ENCODE data around the gene PDE9A. TPM values are rescaled to one million over a fixed set of nuclear protein-coding genes. Genes with fewer than 3 reads are reported as not detected.
"Not testable (repeated sequence)": the region's sequence is repeated elsewhere in the genome, so short reads cannot be mapped to it uniquely, and the experiment has no call there.

PDE9A gene
- total RNA-seq, 1 donor from 2014 or later = 17.5 TPM

DNA sequence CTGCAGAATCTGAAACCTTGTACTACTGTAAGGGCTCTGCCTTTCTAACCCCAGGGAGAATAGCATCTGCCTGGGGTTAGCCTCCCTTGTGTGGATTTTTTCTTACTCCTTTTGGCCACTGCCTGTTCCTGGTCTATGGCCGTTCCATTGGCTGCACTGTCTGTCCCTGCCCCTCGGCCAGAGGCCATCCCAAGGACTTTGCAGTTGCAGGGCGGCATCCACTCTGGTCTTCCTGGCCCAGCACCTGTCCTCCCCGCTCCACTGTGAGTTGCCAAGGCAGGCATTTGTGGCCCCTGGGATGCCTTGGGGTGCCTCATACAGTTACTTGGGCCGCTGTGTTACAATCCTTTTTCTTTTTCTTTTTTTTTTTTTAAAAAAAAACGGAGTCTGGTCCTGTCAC, 45.8 kb downstream of the PDE9A start:
- Mint-ChIP-seq H3K4me1 (ENCODE audit: low read depth) (no peaks in the 10 kb centered on the region), H3K36me3 (ENCODE audit: low read depth) (peaks cover 7% of the 10 kb centered on the region), H3K9me3 (no peaks in the 10 kb centered on the region), H3K27me3 (ENCODE audit: low read depth) (no peaks in the 10 kb centered on the region), H3K4me3 (ENCODE audit: low read depth) (no peak overlapping the region), H3K27ac (no peak overlapping the region)
- intact Hi-C loops (cut with micrococcal nuclease) = no loop called here
- DNase-seq (ENCODE audit: low spot score) = no peak

- no peak overlapping the region for H3K27ac Mint-ChIP-seq
- no peak for DNase-seq (ENCODE audit: low spot score)
- intact Hi-C loops (cut with micrococcal nuclease) = no loop called here
- peaks cover 5% of the 10 kb centered on the region for H3K36me3 Mint-ChIP-seq (ENCODE audit: low read depth)
- no peaks in the 10 kb centered on the region for H3K27me3 Mint-ChIP-seq (ENCODE audit: low read depth)
- H3K4me1 Mint-ChIP-seq (ENCODE audit: low read depth) = peaks cover 2% of the 10 kb centered on the region
- H3K9me3 Mint-ChIP-seq = no peaks in the 10 kb centered on the region
- H3K4me3 Mint-ChIP-seq (ENCODE audit: low read depth) = no peak overlapping the region
Measured at GRCh38 chr21:42701706-42702456, 48.5 kb downstream of the PDE9A start.

DNA sequence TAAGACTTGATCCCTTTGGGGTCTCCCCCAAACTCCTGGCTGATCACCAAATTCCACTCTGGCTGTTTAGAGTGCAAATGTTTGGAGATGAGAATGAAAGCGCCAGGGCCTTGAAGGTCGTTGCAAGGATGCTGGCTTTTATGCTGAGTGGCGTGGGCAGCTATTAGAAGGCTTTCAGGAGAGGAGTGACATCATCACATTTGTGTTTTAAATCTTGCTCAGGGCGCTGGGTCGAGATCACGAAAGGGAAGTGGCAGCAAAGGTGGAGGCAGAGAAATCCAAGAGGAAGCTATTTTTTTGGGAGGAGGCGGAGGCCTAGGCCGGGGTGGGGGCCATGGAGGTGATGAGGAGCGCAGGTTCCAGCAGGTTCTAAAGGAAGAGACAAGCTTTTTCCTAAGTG, 49.3 kb downstream of the PDE9A start:
- Mint-ChIP-seq H3K27me3 (ENCODE audit: low read depth) (no peaks in the 10 kb centered on the region), H3K36me3 (ENCODE audit: low read depth) (peaks cover 5% of the 10 kb centered on the region)

GRCh38 chr21:42703136-42703908, 49.9 kb downstream of the PDE9A start:
- intact Hi-C loops (cut with micrococcal nuclease) = no loop called here
- Mint-ChIP-seq H3K4me1 (ENCODE audit: low read depth) (peaks cover 2% of the 10 kb centered on the region), H3K9me3 (no peaks in the 10 kb centered on the region), H3K27me3 (ENCODE audit: low read depth) (no peaks in the 10 kb centered on the region), H3K36me3 (ENCODE audit: low read depth) (peaks cover 5% of the 10 kb centered on the region), H3K4me3 (ENCODE audit: low read depth) (no peak overlapping the region), H3K27ac (no peak overlapping the region)
- no peak for DNase-seq (ENCODE audit: low spot score)

More for the DNA sequence above, 49.3 kb downstream of the PDE9A start:
- intact Hi-C loops (cut with micrococcal nuclease) = no loop called here
- Mint-ChIP-seq H3K27ac (no peak overlapping the region), H3K4me3 (ENCODE audit: low read depth) (no peak overlapping the region), H3K9me3 (no peaks in the 10 kb centered on the region), H3K4me1 (ENCODE audit: low read depth) (peaks cover 2% of the 10 kb centered on the region)
- DNase-seq (ENCODE audit: low spot score) = no peak

DNA sequence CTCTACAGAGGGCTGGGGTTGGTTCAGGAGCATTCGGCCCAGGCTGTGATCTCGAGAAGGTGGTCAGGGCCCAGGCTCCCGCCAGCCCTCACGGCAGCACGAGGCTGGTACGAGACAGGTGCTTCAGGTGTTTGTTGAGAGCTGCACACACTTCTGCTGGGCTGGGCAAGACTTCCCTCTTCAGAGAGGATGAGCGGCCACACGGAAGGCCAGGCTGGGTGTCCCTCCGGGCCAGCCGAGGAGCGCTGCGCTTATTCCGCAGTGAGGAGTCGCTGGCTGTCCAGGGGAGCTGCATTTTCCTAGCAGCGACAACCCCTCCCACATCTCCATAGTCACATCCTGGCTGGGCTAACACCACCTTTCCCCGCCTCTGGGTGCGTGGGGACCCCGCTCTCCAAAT, 50.5 kb downstream of the PDE9A start:
- no peaks in the 10 kb centered on the region for H3K27me3 Mint-ChIP-seq (ENCODE audit: low read depth)
- no peak for DNase-seq (ENCODE audit: low spot score)

GRCh38 chr21:42704861-42705260, 51.4 kb downstream of the PDE9A start:
- intact Hi-C loops (cut with micrococcal nuclease) = no loop called here
- H3K36me3 Mint-ChIP-seq (ENCODE audit: low read depth) = peaks cover 5% of the 10 kb centered on the region
- no peaks in the 10 kb centered on the region for H3K27me3 Mint-ChIP-seq (ENCODE audit: low read depth)
- DNase-seq (ENCODE audit: low spot score) = no peak
- no peak overlapping the region for H3K4me3 Mint-ChIP-seq (ENCODE audit: low read depth)
- H3K9me3 Mint-ChIP-seq = no peaks in the 10 kb centered on the region
- H3K27ac Mint-ChIP-seq = no peak overlapping the region
- H3K4me1 Mint-ChIP-seq (ENCODE audit: low read depth) = peaks cover 2% of the 10 kb centered on the region

More for the DNA sequence above, 50.5 kb downstream of the PDE9A start:
- Mint-ChIP-seq H3K27ac (no peak overlapping the region), H3K4me1 (ENCODE audit: low read depth) (peaks cover 2% of the 10 kb centered on the region), H3K4me3 (ENCODE audit: low read depth) (no peak overlapping the region), H3K9me3 (no peaks in the 10 kb centered on the region), H3K36me3 (ENCODE audit: low read depth) (peaks cover 5% of the 10 kb centered on the region)
- intact Hi-C loops (cut with micrococcal nuclease) = no loop called here

DNA sequence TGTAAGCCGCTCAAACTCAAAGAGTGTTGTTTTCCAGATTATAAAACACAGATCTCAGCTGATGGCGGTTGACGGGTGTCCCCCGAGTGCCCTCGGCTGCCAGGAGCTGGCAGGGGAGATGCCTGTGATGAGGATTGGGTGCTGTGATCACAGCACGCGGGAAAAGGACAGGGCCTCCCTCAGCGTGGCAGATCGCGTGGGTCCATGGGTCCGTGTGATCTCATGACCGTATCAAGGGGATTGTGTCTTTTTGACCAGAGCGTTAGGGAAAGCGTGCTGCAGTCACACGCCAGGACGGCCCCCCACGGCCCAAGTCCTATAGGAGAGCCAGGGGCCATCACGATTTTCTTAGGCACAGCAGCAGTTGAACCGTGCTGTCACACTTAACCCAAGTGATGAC, 51.9 kb downstream of the PDE9A start:
- Mint-ChIP-seq H3K27me3 (ENCODE audit: low read depth) (no peaks in the 10 kb centered on the region), H3K9me3 (no peaks in the 10 kb centered on the region), H3K36me3 (ENCODE audit: low read depth) (peaks cover 5% of the 10 kb centered on the region), H3K4me3 (ENCODE audit: low read depth) (no peak overlapping the region), H3K27ac (no peak overlapping the region), H3K4me1 (ENCODE audit: low read depth) (peaks cover 2% of the 10 kb centered on the region)
- intact Hi-C loops (cut with micrococcal nuclease) = no loop called here
- DNase-seq (ENCODE audit: low spot score) = no peak

DNA sequence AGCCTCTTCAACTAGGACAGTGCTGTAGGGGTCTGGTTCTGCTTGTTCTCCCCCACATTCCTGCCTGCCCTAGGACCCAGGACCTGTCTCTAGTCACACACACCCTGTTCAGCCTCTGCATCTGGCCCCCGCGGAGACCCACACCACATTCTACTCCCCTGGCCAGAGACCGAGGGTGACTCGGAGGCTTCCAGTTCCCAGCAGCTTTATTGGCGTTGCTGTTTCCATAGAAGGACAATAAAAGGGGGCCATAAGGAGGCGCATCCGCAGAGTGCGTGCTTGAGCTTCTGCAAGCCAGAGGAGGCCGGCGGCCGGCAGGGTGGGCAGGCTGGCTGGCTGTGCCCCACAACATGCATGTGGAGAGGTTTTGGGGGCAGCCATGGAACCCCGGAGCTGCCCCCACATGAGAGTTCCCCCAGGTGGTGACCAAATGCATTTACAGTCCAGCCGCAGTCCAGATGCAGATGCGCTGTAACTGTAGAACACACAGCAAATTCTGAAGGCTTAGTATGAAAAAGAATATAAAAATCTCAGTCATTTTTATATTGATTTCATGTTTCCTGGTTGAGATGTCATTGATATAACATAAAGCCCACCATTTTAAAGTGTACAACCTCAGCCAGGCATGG, 52.4 kb downstream of the PDE9A start:
- Mint-ChIP-seq H3K9me3 (no peaks in the 10 kb centered on the region), H3K36me3 (ENCODE audit: low read depth) (peaks cover 5% of the 10 kb centered on the region), H3K27ac (no peak overlapping the region), H3K27me3 (ENCODE audit: low read depth) (no peaks in the 10 kb centered on the region), H3K4me1 (ENCODE audit: low read depth) (peaks cover 2% of the 10 kb centered on the region), H3K4me3 (ENCODE audit: low read depth) (no peak overlapping the region)
- intact Hi-C loops (cut with micrococcal nuclease) = no loop called here
- no peak for DNase-seq (ENCODE audit: low spot score)

GRCh38 chr21:42706765-42707164, 53.3 kb downstream of the PDE9A start:
- DNase-seq (ENCODE audit: low spot score) = no peak
- Mint-ChIP-seq H3K4me3 (ENCODE audit: low read depth) (no peak overlapping the region), H3K36me3 (ENCODE audit: low read depth) (peaks cover 5% of the 10 kb centered on the region), H3K27ac (no peak overlapping the region), H3K4me1 (ENCODE audit: low read depth) (peaks cover 2% of the 10 kb centered on the region), H3K9me3 (no peaks in the 10 kb centered on the region), H3K27me3 (ENCODE audit: low read depth) (no peaks in the 10 kb centered on the region)
- intact Hi-C loops (cut with micrococcal nuclease) = no loop called here

GRCh38 chr21:42707207-42707830, 53.9 kb downstream of the PDE9A start:
- Mint-ChIP-seq H3K4me3 (ENCODE audit: low read depth) (no peak overlapping the region), H3K4me1 (ENCODE audit: low read depth) (peaks cover 2% of the 10 kb centered on the region), H3K9me3 (no peaks in the 10 kb centered on the region), H3K27ac (no peak overlapping the region), H3K36me3 (ENCODE audit: low read depth) (peaks cover under 1% of the 10 kb centered on the region), H3K27me3 (ENCODE audit: low read depth) (no peaks in the 10 kb centered on the region)
- intact Hi-C loops (cut with micrococcal nuclease) = no loop called here
- DNase-seq (ENCODE audit: low spot score) = no peak

DNA sequence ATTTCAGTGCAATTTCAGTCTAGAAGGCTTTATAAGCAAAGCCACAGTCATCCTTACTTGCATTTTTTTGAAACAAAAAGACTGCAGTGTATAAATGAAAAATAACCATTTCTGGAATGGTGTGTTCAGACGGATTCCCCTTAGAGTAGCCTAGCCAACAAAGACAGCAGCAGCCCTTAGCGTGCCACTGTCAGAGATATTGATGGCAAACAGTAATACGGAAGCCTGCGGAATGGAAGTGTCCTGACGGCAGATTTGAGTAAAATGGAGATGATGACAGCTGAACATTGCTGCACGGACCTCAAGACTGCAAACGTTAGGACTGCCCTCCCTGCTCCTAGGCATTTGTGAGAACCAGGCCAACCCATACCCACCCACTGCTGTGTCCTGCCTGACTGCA, 54.7 kb downstream of the PDE9A start:
- Mint-ChIP-seq H3K9me3 (no peaks in the 10 kb centered on the region), H3K4me1 (ENCODE audit: low read depth) (peaks cover 2% of the 10 kb centered on the region), H3K4me3 (ENCODE audit: low read depth) (no peak overlapping the region), H3K36me3 (ENCODE audit: low read depth) (no peaks in the 10 kb centered on the region), H3K27ac (no peak overlapping the region), H3K27me3 (ENCODE audit: low read depth) (no peaks in the 10 kb centered on the region)
- intact Hi-C loops (cut with micrococcal nuclease) = no loop called here
- DNase-seq (ENCODE audit: low spot score) = no peak

- DNase-seq (ENCODE audit: low spot score); H3K27ac Mint-ChIP-seq; H3K4me3 Mint-ChIP-seq (ENCODE audit: low read depth); intact Hi-C loops (cut with micrococcal nuclease); H3K9me3 Mint-ChIP-seq; H3K36me3 Mint-ChIP-seq (ENCODE audit: low read depth); H3K4me1 Mint-ChIP-seq (ENCODE audit: low read depth); H3K27me3 Mint-ChIP-seq (ENCODE audit: low read depth): not testable (repeated sequence)
Measured at GRCh38 chr21:42708916-42709315, 55.5 kb downstream of the PDE9A start.

- H3K4me1 Mint-ChIP-seq (ENCODE audit: low read depth) = no peaks in the 10 kb centered on the region
- H3K27ac Mint-ChIP-seq = no peak overlapping the region
- intact Hi-C loops (cut with micrococcal nuclease) = no loop called here
- H3K9me3 Mint-ChIP-seq = no peaks in the 10 kb centered on the region
- H3K36me3 Mint-ChIP-seq (ENCODE audit: low read depth) = no peaks in the 10 kb centered on the region
- no peak for DNase-seq (ENCODE audit: low spot score)
- H3K4me3 Mint-ChIP-seq (ENCODE audit: low read depth) = no peak overlapping the region
- no peaks in the 10 kb centered on the region for H3K27me3 Mint-ChIP-seq (ENCODE audit: low read depth)
Measured at GRCh38 chr21:42711667-42712066, 58.2 kb downstream of the PDE9A start.
